Medulla oblongata (tissue), 1 donor: Measurements from ENCODE around the gene SLC12A7.
A peak's percentile ranks its signal among the peaks of the same experiment; 100 is the strongest.

Source experiments
- DNase-seq: peaks from one replicate; pipeline ENCODE4 v3.0.0-alpha.2; 2015; ENCODE audit errors: extremely low spot score

SLC12A7 gene

GRCh38 chr5:1125030-1125357 is 13.1 kb upstream of the SLC12A7 start:
- no peak for DNase-seq

- no peak for DNase-seq
Measured at GRCh38 chr5:1124205-1125029, 12.6 kb upstream of the SLC12A7 start.

GRCh38 chr5:1123418-1124147 is 11.7 kb upstream of the SLC12A7 start:
- no peak for DNase-seq

- no peak for DNase-seq
Measured at GRCh38 chr5:1122511-1123294, 10.8 kb upstream of the SLC12A7 start.

GRCh38 chr5:1121891-1122290 is 10.0 kb upstream of the SLC12A7 start:
- no peak for DNase-seq

- no peak for DNase-seq
Measured at GRCh38 chr5:1121044-1121443, 9.2 kb upstream of the SLC12A7 start.

- no peak for DNase-seq
Measured at GRCh38 chr5:1120236-1120999, 8.6 kb upstream of the SLC12A7 start.

GRCh38 chr5:1119312-1119831 is 7.5 kb upstream of the SLC12A7 start:
- no peak for DNase-seq

- DNase-seq: no peak
Measured at GRCh38 chr5:1118738-1119137, 6.9 kb upstream of the SLC12A7 start.

GRCh38 chr5:1118231-1118698 is 6.4 kb upstream of the SLC12A7 start:
- DNase-seq: no peak

- no peak for DNase-seq
Measured at GRCh38 chr5:1116977-1117376, 5.1 kb upstream of the SLC12A7 start.

- DNase-seq: no peak
Measured at GRCh38 chr5:1116109-1116740, 4.4 kb upstream of the SLC12A7 start.

- DNase-seq: no peak
Measured at GRCh38 chr5:1115123-1115815, 3.4 kb upstream of the SLC12A7 start.

- no peak for DNase-seq
Measured at GRCh38 chr5:1113805-1114586, 2.1 kb upstream of the SLC12A7 start.

GRCh38 chr5:1113332-1113690 is 1.4 kb upstream of the SLC12A7 start:
- no peak for DNase-seq

GRCh38 chr5:1112596-1113331 is 901 bp upstream of the SLC12A7 start:
- DNase-seq: no peak

- peak; percentile 33 for DNase-seq
Measured at GRCh38 chr5:1111241-1111726, 579 bp downstream of the SLC12A7 start.
